ENCODE data around the gene MEI4. TPM values are rescaled to one million over a fixed set of nuclear protein-coding genes. Genes with fewer than 3 reads are reported as not detected.
"Not testable (repeated sequence)": the region's sequence is repeated elsewhere in the genome, so short reads cannot be mapped to it uniquely, and the experiment has no call there.

MEI4 gene
- total RNA-seq, 6 experiments from 2014 or later: not detected

- no peaks in the 10 kb centered on the region for H3K4me1 Mint-ChIP-seq (ENCODE audit: low read depth)
- H3K36me3 Mint-ChIP-seq (ENCODE audit: low read depth): no peaks in the 10 kb centered on the region
- no peak overlapping the region for H3K4me3 Mint-ChIP-seq
- TF ChIP-seq CTCF (IDR thresholded peaks at IDR 0.05): no peak
- peaks cover 11% of the 10 kb centered on the region; the same call in 1 of the 2 replicates for H3K9me3 Mint-ChIP-seq
- no peak overlapping the region for H3K27ac Mint-ChIP-seq
- no peak for DNase-seq
- H3K27me3 Mint-ChIP-seq (ENCODE audit: insufficient read depth): peaks cover 2% of the 10 kb centered on the region; the same call in 1 of the 2 replicates
These were observed 25.2 kb downstream of the MEI4 start for GRCh38 chr6:77678048-77678447.

GRCh38 chr6:77683515-77683914 lies 30.7 kb downstream of the MEI4 start:
- Mint-ChIP-seq H3K4me3 (no peak overlapping the region), H3K36me3 (ENCODE audit: low read depth) (no peaks in the 10 kb centered on the region), H3K4me1 (ENCODE audit: low read depth) (no peaks in the 10 kb centered on the region), H3K27me3 (ENCODE audit: insufficient read depth) (no peaks in the 10 kb centered on the region; the same call in 1 of the 2 replicates), H3K9me3 (peaks cover 12% of the 10 kb centered on the region), H3K27ac (no peak overlapping the region)
- no peak for DNase-seq
- TF ChIP-seq CTCF (IDR thresholded peaks at IDR 0.05): no peak

- Mint-ChIP-seq H3K4me3 (no peak overlapping the region), H3K36me3 (ENCODE audit: low read depth) (no peaks in the 10 kb centered on the region), H3K9me3 (peaks cover 12% of the 10 kb centered on the region), H3K4me1 (ENCODE audit: low read depth) (no peaks in the 10 kb centered on the region), H3K27me3 (ENCODE audit: insufficient read depth) (no peaks in the 10 kb centered on the region; the same call in 1 of the 2 replicates), H3K27ac (no peak overlapping the region)
- no peak for DNase-seq
- no peak for TF ChIP-seq CTCF (IDR thresholded peaks at IDR 0.05)
These were observed 34.1 kb downstream of the MEI4 start for GRCh38 chr6:77686931-77687330.

GRCh38 chr6:77688649-77689048 lies 35.8 kb downstream of the MEI4 start:
- H3K4me1 Mint-ChIP-seq (ENCODE audit: low read depth): no peaks in the 10 kb centered on the region
- no peaks in the 10 kb centered on the region for H3K36me3 Mint-ChIP-seq (ENCODE audit: low read depth)
- H3K4me3 Mint-ChIP-seq: no peak overlapping the region
- no peak overlapping the region for H3K27ac Mint-ChIP-seq
- H3K27me3 Mint-ChIP-seq (ENCODE audit: insufficient read depth): no peaks in the 10 kb centered on the region; the same call in 1 of the 2 replicates
- DNase-seq: no peak
- H3K9me3 Mint-ChIP-seq: peaks cover 12% of the 10 kb centered on the region
- no peak for TF ChIP-seq CTCF (IDR thresholded peaks at IDR 0.05)

GRCh38 chr6:77700095-77700494 lies 47.3 kb downstream of the MEI4 start:
- H3K4me1 Mint-ChIP-seq (ENCODE audit: low read depth); H3K36me3 Mint-ChIP-seq (ENCODE audit: low read depth): not testable (repeated sequence)
- peaks cover 28% of the 10 kb centered on the region for H3K9me3 Mint-ChIP-seq

GRCh38 chr6:77707603-77708002 lies 54.8 kb downstream of the MEI4 start:
- no peak overlapping the region for H3K27ac Mint-ChIP-seq
- H3K4me3 Mint-ChIP-seq: no peak overlapping the region
- H3K36me3 Mint-ChIP-seq (ENCODE audit: low read depth): no peaks in the 10 kb centered on the region
- H3K4me1 Mint-ChIP-seq (ENCODE audit: low read depth): no peaks in the 10 kb centered on the region
- TF ChIP-seq CTCF (IDR thresholded peaks at IDR 0.05): no peak
- no peaks in the 10 kb centered on the region for H3K27me3 Mint-ChIP-seq (ENCODE audit: insufficient read depth)
- DNase-seq: no peak
- H3K9me3 Mint-ChIP-seq: peaks cover 27% of the 10 kb centered on the region

More at GRCh38 chr6:77700095-77700494, 47.3 kb downstream of the MEI4 start:
- not testable (repeated sequence) for DNase-seq; H3K27ac Mint-ChIP-seq; H3K27me3 Mint-ChIP-seq (ENCODE audit: insufficient read depth); H3K4me3 Mint-ChIP-seq
